GM21528 (cell line): ENCODE results near the gene LIPG.
"Not testable (repeated sequence)": the region's sequence is repeated elsewhere in the genome, so short reads cannot be mapped to it uniquely, and the experiment has no call there.

ENCODE experiments used
- ATAC-seq: cut with Tn5 transposase; IDR thresholded peaks from one replicate; pipeline ENCODE4 v1.9.1; 2021; ENCODE audit warnings: mild to moderate bottlenecking, moderate library complexity; ENCODE audit not compliant: unreplicated experiment, low FRiP score

The LIPG gene

GRCh38 chr18:49570836-49571235 is 9.0 kb downstream of the LIPG start:
- no peak for ATAC-seq

GRCh38 chr18:49572611-49573345 is 10.9 kb downstream of the LIPG start:
- no peak for ATAC-seq

- ATAC-seq: no peak
Observed at GRCh38 chr18:49573835-49574234, 12.0 kb downstream of the LIPG start.

GRCh38 chr18:49579041-49579440 is 17.2 kb downstream of the LIPG start:
- not testable (repeated sequence) for ATAC-seq

GRCh38 chr18:49579583-49579982 is 17.7 kb downstream of the LIPG start:
- ATAC-seq: not testable (repeated sequence)

- no peak for ATAC-seq
Observed at GRCh38 chr18:49580279-49580678, 18.4 kb downstream of the LIPG start.

- no peak for ATAC-seq
Observed at GRCh38 chr18:49581371-49581770, 19.5 kb downstream of the LIPG start.

- no peak for ATAC-seq
Observed at GRCh38 chr18:49582579-49582978, 20.7 kb downstream of the LIPG start.

GRCh38 chr18:49584394-49584793 is 22.5 kb downstream of the LIPG start:
- ATAC-seq: no peak

- ATAC-seq: not testable (repeated sequence)
Observed at GRCh38 chr18:49584951-49585350, 23.1 kb downstream of the LIPG start.

GRCh38 chr18:49585781-49586663 is 24.2 kb downstream of the LIPG start:
- ATAC-seq: no peak

- ATAC-seq: no peak
Observed at GRCh38 chr18:49588171-49588570, 26.3 kb downstream of the LIPG start.

GRCh38 chr18:49588971-49589370 is 27.1 kb downstream of the LIPG start:
- no peak for ATAC-seq

GRCh38 chr18:49590608-49591007 is 28.8 kb downstream of the LIPG start:
- ATAC-seq: no peak

GRCh38 chr18:49591271-49591670 is 29.4 kb downstream of the LIPG start:
- ATAC-seq: no peak

GRCh38 chr18:49591775-49592174 is 29.9 kb downstream of the LIPG start:
- ATAC-seq: no peak

GRCh38 chr18:49596687-49597086 is 34.8 kb downstream of the LIPG start:
- ATAC-seq: no peak

- ATAC-seq: no peak
Observed at GRCh38 chr18:49597157-49597931, 35.5 kb downstream of the LIPG start.

GRCh38 chr18:49601211-49601610 is 39.4 kb downstream of the LIPG start:
- ATAC-seq: no peak

GRCh38 chr18:49608366-49609255 is 46.8 kb downstream of the LIPG start:
- no peak for ATAC-seq
